Testis (tissue), 3 donors: ENCODE data around the gene ZNF618. TPM values are rescaled to one million over a fixed set of nuclear protein-coding genes. Genes with fewer than 3 reads are reported as not detected.

Source experiments
- DNase-seq: peaks from one replicate; pipeline ENCODE4 v3.0.0-alpha.2; 2019
- H3K27ac ChIP-seq, 2 donors: fragments of 200-600 bp; sonication (generic); one replicate each; pipeline ENCODE4 v1.5.1; 2019
- H3K27me3 ChIP-seq: fragments of 200-600 bp; sonication (generic); one replicate; pipeline ENCODE4 v1.5.1; 2019
- H3K36me3 ChIP-seq: fragments of 200-600 bp; sonication (generic); one replicate; pipeline ENCODE4 v1.5.1; 2017; ENCODE audit warnings: low read depth; ENCODE audit errors: missing control alignments
- H3K4me1 ChIP-seq: fragments of 200-600 bp; sonication (generic); one replicate; pipeline ENCODE4 v1.5.1; 2019
- H3K4me3 ChIP-seq, 2 donors: fragments of 200-600 bp; sonication (generic); one replicate each; pipeline ENCODE4 v1.5.1; 2017 to 2019
- H3K9me3 ChIP-seq: fragments of 200-600 bp; sonication (generic); one replicate; pipeline ENCODE4 v1.5.1; 2017
- CTCF ChIP-seq, 3 experiments: fragments of 450-650 bp in 2 of 3; fragments of 200-600 bp in 1 of 3; sonication (generic) in 1 of 3; IDR thresholded peaks; one replicate each; pipeline ENCODE4 v1.5.1; 2016 to 2019; ENCODE audit warnings: antibody characterized with exemption in 3 of 3, mild to moderate bottlenecking in 2 of 3, moderate library complexity in 1 of 3
- POLR2A ChIP-seq: fragments of 450-650 bp; IDR thresholded peaks from one replicate; pipeline ENCODE4 v1.6.1; 2017; ENCODE audit warnings: antibody characterized with exemption, mild to moderate bottlenecking, moderate library complexity
- WGBS, 2 donors: methylation state at CpG; one replicate each; pipeline ENCODE4 v1.1.5; 2018; 5-methylcytosine and 5-hydroxymethylcytosine counted together
- intact Hi-C: fragments of 100-400 bp; cut with DNase I; formaldehyde crosslinking; loops from one replicate; pipeline ENCODE4 v1.15.1; 2023; ENCODE audit warnings: low total_unique reads
- polyA plus RNA-seq: library from polyadenylated mRNA; stranded (reverse); fragments of 350-450 nt; fragmentation: Illumina TruSeq; extraction: RNeasy Lipid Tissue Mini Kit (QIAGEN cat#74804); gene quantifications from one replicate; pipeline ENCODE4 v1.2.3, GENCODE V29; 2014; ENCODE audit warnings: low read depth, low replicate concordance; ENCODE audit not compliant: insufficient read depth
- total RNA-seq, 2 donors: library from RNA; depleted of rRNA; stranded (reverse); fragments of >200 nt; gene quantifications; one replicate each; pipeline ENCODE4 v1.2.3, GENCODE V29; 2016

Gene ZNF618
- total and polyA plus RNA-seq, 3 donors from 2014 or later: 6.8 to 15.2 (median 14.6) TPM

- WGBS, 2 donors: 93 to 94% methylated on average over 18 of the region's 18 CpGs
- intact Hi-C loops: no loop called here
- Histone ChIP-seq H3K27ac (no peak overlapping the region), H3K36me3 (no peaks in the 10 kb centered on the region), H3K4me3 (no peak overlapping the region), H3K9me3 (no peaks in the 10 kb centered on the region), H3K4me1 (no peaks in the 10 kb centered on the region), H3K27me3 (no peaks in the 10 kb centered on the region)
- no peak for TF ChIP-seq CTCF (IDR thresholded peaks at IDR 0.05)
- TF ChIP-seq POLR2A: no peak
- no peak for DNase-seq
Measured at GRCh38 chr9:114035845-114036801, 160.0 kb downstream of the ZNF618 start.

DNA sequence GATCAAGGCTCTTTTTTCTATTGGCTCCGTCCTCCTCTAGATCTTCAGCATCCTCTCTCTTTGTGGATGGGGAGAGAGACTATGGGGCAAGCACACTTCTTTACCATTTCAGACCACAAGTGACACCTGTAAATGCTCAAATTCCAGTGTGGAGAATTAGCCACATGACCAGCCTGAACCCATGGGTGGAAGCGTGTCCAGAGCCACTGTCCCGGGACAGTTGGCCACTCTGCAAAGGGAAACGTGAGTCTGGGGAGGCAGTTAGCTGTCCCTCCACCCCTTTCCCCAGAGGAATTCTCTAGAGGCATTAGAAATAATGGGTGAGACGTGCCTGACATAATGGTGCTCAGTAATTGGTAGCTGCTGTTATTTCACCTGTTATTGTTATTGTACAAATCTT is 161.1 kb downstream of the ZNF618 start:
- DNase-seq: no peak
- intact Hi-C loops: no loop called here
- no peak for TF ChIP-seq POLR2A
- TF ChIP-seq CTCF (IDR thresholded peaks at IDR 0.05): no peak
- Histone ChIP-seq H3K4me3 (no peak overlapping the region), H3K27me3 (no peaks in the 10 kb centered on the region), H3K9me3 (no peaks in the 10 kb centered on the region), H3K36me3 (no peaks in the 10 kb centered on the region), H3K4me1 (no peaks in the 10 kb centered on the region), H3K27ac (no peak overlapping the region)
- WGBS, 2 donors: 81 to 94% methylated on average over 5 of the region's 5 CpGs

DNA sequence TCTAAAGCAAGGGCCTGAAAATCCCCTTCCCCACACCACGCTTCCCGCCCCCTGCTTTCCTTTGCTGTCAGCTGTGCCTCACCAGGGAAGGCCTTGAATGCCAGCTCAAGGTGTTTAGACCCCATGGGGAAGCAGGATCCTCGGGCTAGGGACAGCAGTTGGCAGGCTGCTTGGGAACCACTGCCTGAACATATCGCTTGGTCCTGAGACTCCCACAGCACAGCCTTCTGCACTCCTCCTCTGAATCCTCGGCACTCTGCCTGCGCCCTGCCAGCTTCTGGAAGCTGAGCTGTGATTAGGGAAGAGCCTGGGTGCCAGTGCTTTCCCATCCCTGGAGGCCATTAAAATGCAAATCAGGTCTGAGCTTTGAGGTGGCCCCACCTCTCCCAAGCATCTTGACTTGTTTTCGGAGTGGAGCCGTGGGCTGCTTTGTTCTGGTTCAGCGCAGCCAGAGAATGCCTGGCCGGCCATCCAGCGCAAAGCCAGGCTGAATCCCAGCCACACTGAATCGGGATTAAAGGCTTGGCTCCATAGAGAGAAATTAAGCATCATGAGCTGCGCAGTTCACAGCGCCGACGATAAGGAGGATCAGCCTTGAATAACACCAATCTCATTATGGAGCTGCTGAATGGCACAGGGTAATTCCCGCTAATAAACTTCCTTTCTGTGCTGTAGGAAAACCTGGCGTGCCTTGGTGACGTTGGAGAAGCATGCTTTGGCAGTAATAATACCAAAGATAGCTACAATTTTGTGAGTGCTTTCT is 162.0 kb downstream of the ZNF618 start:
- 78 to 80% methylated on average over 13 to 19 of the region's 19 CpGs for WGBS, 2 donors
- Histone ChIP-seq H3K36me3 (no peaks in the 10 kb centered on the region), H3K4me3 (no peak overlapping the region), H3K27me3 (no peaks in the 10 kb centered on the region), H3K27ac (no peak overlapping the region), H3K4me1 (no peaks in the 10 kb centered on the region), H3K9me3 (no peaks in the 10 kb centered on the region)
- DNase-seq: peak; percentile 55
- no peak for TF ChIP-seq POLR2A
- TF ChIP-seq CTCF (IDR thresholded peaks at IDR 0.05): no peak
- intact Hi-C loops: no loop called here

GRCh38 chr9:114038724-114039313 is 162.7 kb downstream of the ZNF618 start:
- Histone ChIP-seq H3K4me1 (no peaks in the 10 kb centered on the region), H3K4me3 (no peak overlapping the region), H3K36me3 (no peaks in the 10 kb centered on the region), H3K27me3 (no peaks in the 10 kb centered on the region), H3K27ac (no peak overlapping the region), H3K9me3 (no peaks in the 10 kb centered on the region)
- intact Hi-C loops: no loop called here
- WGBS, 2 donors: 93 to 96% methylated on average over 13 of the region's 13 CpGs
- peak; percentile 10 for DNase-seq
- TF ChIP-seq POLR2A: no peak
- TF ChIP-seq CTCF (IDR thresholded peaks at IDR 0.05): no peak
